Fibroblast of mammary gland (primary cell): ENCODE measurements around the gene LNP1.

Experiments used
- DNase-seq: peaks from one replicate; pipeline ENCODE4 v3.0.0-alpha.2; 2010; ENCODE audit warnings: low read depth
- H3K4me3 ChIP-seq: 2 replicates; pipeline ENCODE4 v1.5.1; 2011; ENCODE audit warnings: low read depth, mild to moderate bottlenecking, low read length, moderate library complexity; ENCODE audit not compliant: control insufficient read depth
- CTCF ChIP-seq: conservative IDR thresholded peaks from 2 replicates; pipeline ENCODE4 v1.5.1; 2011; ENCODE audit warnings: low read depth, low read length, inconsistent platforms; ENCODE audit not compliant: control insufficient read depth, insufficient read depth

The LNP1 gene

GRCh38 chr3:100457811-100458210 is 56.5 kb downstream of the LNP1 start:
- no peak overlapping the region for H3K4me3 ChIP-seq
- TF ChIP-seq CTCF: no peak
- DNase-seq: no peak

GRCh38 chr3:100458814-100459213 is 57.5 kb downstream of the LNP1 start:
- no peak for TF ChIP-seq CTCF
- H3K4me3 ChIP-seq: no peak overlapping the region
- DNase-seq: no peak

- H3K4me3 ChIP-seq: no peak overlapping the region
- DNase-seq: peak; percentile 80
- TF ChIP-seq CTCF: peak; percentile 85
Observed at GRCh38 chr3:100463002-100463401, 61.7 kb downstream of the LNP1 start.

GRCh38 chr3:100463646-100464155 is 62.4 kb downstream of the LNP1 start:
- H3K4me3 ChIP-seq: no peak overlapping the region
- no peak for DNase-seq
- TF ChIP-seq CTCF: no peak

- no peak overlapping the region for H3K4me3 ChIP-seq
- no peak for TF ChIP-seq CTCF
- no peak for DNase-seq
Observed at GRCh38 chr3:100465892-100466777, 64.8 kb downstream of the LNP1 start.

GRCh38 chr3:100467133-100467532 is 65.8 kb downstream of the LNP1 start:
- DNase-seq: no peak
- no peak overlapping the region for H3K4me3 ChIP-seq
- TF ChIP-seq CTCF: no peak

- no peak overlapping the region for H3K4me3 ChIP-seq
- TF ChIP-seq CTCF: no peak
- no peak for DNase-seq
Observed at GRCh38 chr3:100468676-100469075, 67.3 kb downstream of the LNP1 start.
